HepG2 (cell line): Measurements from ENCODE around the gene MUC21.

Experiments
- EZH2 ChIP-seq: conservative IDR thresholded peaks from 2 replicates; pipeline ENCODE4 v1.6.1; 2012; ENCODE audit warnings: mild to moderate bottlenecking, low read depth, low read length, moderate library complexity
- POLR2AphosphoS5 ChIP-seq: IDR thresholded peaks from 2 replicates; pipeline ENCODE4 v1.6.1; 2012; ENCODE audit warnings: low read depth, low read length
- RAD51 ChIP-seq: fragments of 450-650 bp; IDR thresholded peaks from 2 replicates; pipeline ENCODE4 v1.6.1; 2016; ENCODE audit warnings: borderline replicate concordance
- RBM22 ChIP-seq: fragments of 200-400 bp; formaldehyde crosslinking; optimal IDR thresholded peaks from 2 replicates; pipeline ENCODE3; 2017; ENCODE audit warnings: mild to moderate bottlenecking, low read length, moderate library complexity
- TAF1 ChIP-seq: sonication (generic); formaldehyde crosslinking; IDR thresholded peaks from 2 replicates; pipeline ENCODE4 v1.4.0; 2020; ENCODE audit warnings: missing genetic modification reagents
- ZSCAN22 ChIP-seq: sonication (generic); formaldehyde crosslinking; IDR thresholded peaks from 2 replicates; pipeline ENCODE4 v1.4.0; 2020; ENCODE audit warnings: mild to moderate bottlenecking, missing genetic modification reagents
- TF ChIP-seq, protein P1 (sequence below): sonication (generic); formaldehyde crosslinking; conservative IDR thresholded peaks from 2 replicates; pipeline ENCODE4 v1.8.0; 2022; ENCODE audit warnings: missing genetic modification reagents
- TF ChIP-seq, protein P2 (sequence below): sonication (generic); formaldehyde crosslinking; IDR thresholded peaks from 2 replicates; pipeline ENCODE4 v1.5.1; 2020; ENCODE audit warnings: mild to moderate bottlenecking, missing genetic modification reagents, moderate library complexity
- TF ChIP-seq, protein P3 (sequence below): sonication (generic); formaldehyde crosslinking; IDR thresholded peaks from 2 replicates; pipeline ENCODE4 v1.5.0; 2020; ENCODE audit warnings: mild to moderate bottlenecking, missing genetic modification reagents, moderate library complexity
- TF ChIP-seq, protein P4 (sequence below): IDR thresholded peaks from 2 replicates; pipeline ENCODE4 v1.6.1; 2016
- TF ChIP-seq, protein P5 (sequence below): sonication (generic); formaldehyde crosslinking; IDR thresholded peaks from 2 replicates; pipeline ENCODE4 v1.8.1; 2023; ENCODE audit warnings: missing genetic modification reagents, inconsistent platforms, borderline replicate concordance
- TF ChIP-seq, protein P6 (sequence below): sonication (generic); formaldehyde crosslinking; IDR thresholded peaks from 2 replicates; pipeline ENCODE4 v1.4.0; 2020; ENCODE audit warnings: missing genetic modification reagents
- TF ChIP-seq, protein P7 (sequence below), 2 experiments: sonication (generic) in 1 of 2; formaldehyde crosslinking in 1 of 2; IDR thresholded peaks; 2 replicates each; pipeline versions ENCODE4 v1.4.0 to v1.6.1; 2016 to 2020; ENCODE audit warnings: borderline replicate concordance in 1 of 2, low read depth in 1 of 2, mild to moderate bottlenecking in 1 of 2, missing genetic modification reagents in 1 of 2

DNA sequence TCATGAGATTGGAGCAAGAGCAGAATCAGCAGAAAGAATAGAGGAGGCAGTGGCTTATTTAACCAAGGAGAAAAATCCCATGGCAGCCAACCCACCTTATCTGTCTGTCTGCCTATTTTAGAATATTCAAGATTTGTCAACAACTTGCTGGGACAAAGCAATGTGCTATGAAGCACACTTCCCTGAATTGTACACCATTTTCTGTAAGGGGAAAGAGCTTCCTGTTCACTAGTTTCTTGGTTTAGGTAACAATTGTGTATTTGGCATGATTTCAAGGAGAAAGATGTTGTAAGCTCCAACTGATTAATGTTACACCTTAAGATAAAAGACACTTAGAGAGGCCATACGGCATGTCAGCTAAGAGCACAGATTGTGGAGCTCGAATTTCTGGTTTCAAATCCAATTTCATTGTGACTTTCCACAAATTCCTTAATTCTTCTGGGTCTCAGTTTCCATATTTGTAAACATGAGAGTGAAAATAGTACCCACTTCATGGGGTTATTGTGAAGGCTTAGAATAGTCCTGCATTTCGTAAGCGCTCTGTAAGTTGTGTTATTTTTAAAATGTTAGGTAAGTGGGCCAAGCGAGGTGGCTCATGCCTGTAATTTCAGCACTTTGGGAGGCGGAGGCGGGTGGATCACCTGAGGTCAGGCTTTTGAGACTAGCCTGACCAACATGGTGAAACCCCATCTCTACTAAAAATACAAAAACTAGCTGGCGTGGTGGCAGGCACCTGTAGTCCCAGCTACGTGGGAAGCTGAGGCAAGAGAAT is 21.9 kb downstream of the MUC21 start:
- TF ChIP-seq ZSCAN22 (CRISPR knock-in tag) (no peak), RAD51 (no peak), EZH2 (no peak), RBM22 (no peak), TAF1 (CRISPR knock-in tag) (no peak), POLR2AphosphoS5 (no peak)
- TF ChIP-seq, protein P1, sequence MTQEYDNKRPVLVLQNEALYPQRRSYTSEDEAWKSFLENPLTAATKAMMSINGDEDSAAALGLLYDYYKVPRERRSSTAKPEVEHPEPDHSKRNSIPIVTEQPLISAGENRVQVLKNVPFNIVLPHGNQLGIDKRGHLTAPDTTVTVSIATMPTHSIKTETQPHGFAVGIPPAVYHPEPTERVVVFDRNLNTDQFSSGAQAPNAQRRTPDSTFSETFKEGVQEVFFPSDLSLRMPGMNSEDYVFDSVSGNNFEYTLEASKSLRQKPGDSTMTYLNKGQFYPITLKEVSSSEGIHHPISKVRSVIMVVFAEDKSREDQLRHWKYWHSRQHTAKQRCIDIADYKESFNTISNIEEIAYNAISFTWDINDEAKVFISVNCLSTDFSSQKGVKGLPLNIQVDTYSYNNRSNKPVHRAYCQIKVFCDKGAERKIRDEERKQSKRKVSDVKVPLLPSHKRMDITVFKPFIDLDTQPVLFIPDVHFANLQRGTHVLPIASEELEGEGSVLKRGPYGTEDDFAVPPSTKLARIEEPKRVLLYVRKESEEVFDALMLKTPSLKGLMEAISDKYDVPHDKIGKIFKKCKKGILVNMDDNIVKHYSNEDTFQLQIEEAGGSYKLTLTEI = no peak
- TF ChIP-seq, protein P2, sequence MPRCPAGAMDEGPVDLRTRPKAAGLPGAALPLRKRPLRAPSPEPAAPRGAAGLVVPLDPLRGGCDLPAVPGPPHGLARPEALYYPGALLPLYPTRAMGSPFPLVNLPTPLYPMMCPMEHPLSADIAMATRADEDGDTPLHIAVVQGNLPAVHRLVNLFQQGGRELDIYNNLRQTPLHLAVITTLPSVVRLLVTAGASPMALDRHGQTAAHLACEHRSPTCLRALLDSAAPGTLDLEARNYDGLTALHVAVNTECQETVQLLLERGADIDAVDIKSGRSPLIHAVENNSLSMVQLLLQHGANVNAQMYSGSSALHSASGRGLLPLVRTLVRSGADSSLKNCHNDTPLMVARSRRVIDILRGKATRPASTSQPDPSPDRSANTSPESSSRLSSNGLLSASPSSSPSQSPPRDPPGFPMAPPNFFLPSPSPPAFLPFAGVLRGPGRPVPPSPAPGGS = no peak
- TF ChIP-seq, protein P3, sequence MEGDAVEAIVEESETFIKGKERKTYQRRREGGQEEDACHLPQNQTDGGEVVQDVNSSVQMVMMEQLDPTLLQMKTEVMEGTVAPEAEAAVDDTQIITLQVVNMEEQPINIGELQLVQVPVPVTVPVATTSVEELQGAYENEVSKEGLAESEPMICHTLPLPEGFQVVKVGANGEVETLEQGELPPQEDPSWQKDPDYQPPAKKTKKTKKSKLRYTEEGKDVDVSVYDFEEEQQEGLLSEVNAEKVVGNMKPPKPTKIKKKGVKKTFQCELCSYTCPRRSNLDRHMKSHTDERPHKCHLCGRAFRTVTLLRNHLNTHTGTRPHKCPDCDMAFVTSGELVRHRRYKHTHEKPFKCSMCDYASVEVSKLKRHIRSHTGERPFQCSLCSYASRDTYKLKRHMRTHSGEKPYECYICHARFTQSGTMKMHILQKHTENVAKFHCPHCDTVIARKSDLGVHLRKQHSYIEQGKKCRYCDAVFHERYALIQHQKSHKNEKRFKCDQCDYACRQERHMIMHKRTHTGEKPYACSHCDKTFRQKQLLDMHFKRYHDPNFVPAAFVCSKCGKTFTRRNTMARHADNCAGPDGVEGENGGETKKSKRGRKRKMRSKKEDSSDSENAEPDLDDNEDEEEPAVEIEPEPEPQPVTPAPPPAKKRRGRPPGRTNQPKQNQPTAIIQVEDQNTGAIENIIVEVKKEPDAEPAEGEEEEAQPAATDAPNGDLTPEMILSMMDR = no peak
- TF ChIP-seq, protein P4, sequence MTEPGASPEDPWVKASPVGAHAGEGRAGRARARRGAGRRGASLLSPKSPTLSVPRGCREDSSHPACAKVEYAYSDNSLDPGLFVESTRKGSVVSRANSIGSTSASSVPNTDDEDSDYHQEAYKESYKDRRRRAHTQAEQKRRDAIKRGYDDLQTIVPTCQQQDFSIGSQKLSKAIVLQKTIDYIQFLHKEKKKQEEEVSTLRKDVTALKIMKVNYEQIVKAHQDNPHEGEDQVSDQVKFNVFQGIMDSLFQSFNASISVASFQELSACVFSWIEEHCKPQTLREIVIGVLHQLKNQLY (CRISPR knock-in tag) = no peak
- TF ChIP-seq, protein P5, sequence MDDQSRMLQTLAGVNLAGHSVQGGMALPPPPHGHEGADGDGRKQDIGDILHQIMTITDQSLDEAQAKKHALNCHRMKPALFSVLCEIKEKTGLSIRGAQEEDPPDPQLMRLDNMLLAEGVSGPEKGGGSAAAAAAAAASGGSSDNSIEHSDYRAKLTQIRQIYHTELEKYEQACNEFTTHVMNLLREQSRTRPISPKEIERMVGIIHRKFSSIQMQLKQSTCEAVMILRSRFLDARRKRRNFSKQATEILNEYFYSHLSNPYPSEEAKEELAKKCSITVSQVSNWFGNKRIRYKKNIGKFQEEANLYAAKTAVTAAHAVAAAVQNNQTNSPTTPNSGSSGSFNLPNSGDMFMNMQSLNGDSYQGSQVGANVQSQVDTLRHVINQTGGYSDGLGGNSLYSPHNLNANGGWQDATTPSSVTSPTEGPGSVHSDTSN (CRISPR knock-in tag) = no peak
- TF ChIP-seq, protein P6, sequence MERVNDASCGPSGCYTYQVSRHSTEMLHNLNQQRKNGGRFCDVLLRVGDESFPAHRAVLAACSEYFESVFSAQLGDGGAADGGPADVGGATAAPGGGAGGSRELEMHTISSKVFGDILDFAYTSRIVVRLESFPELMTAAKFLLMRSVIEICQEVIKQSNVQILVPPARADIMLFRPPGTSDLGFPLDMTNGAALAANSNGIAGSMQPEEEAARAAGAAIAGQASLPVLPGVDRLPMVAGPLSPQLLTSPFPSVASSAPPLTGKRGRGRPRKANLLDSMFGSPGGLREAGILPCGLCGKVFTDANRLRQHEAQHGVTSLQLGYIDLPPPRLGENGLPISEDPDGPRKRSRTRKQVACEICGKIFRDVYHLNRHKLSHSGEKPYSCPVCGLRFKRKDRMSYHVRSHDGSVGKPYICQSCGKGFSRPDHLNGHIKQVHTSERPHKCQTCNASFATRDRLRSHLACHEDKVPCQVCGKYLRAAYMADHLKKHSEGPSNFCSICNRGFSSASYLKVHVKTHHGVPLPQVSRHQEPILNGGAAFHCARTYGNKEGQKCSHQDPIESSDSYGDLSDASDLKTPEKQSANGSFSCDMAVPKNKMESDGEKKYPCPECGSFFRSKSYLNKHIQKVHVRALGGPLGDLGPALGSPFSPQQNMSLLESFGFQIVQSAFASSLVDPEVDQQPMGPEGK (CRISPR knock-in tag) = no peak
- TF ChIP-seq, protein P7, sequence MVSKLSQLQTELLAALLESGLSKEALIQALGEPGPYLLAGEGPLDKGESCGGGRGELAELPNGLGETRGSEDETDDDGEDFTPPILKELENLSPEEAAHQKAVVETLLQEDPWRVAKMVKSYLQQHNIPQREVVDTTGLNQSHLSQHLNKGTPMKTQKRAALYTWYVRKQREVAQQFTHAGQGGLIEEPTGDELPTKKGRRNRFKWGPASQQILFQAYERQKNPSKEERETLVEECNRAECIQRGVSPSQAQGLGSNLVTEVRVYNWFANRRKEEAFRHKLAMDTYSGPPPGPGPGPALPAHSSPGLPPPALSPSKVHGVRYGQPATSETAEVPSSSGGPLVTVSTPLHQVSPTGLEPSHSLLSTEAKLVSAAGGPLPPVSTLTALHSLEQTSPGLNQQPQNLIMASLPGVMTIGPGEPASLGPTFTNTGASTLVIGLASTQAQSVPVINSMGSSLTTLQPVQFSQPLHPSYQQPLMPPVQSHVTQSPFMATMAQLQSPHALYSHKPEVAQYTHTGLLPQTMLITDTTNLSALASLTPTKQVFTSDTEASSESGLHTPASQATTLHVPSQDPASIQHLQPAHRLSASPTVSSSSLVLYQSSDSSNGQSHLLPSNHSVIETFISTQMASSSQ (IDR thresholded peaks at IDR 0.05; ENCODE audit: low read depth) = no peak
- TF ChIP-seq, protein P7 (CRISPR knock-in tag; IDR thresholded peaks at IDR 0.05; ENCODE audit: borderline replicate concordance) = no peak
